GM21526 (cell line): ENCODE results near the gene CCDC86.

Source experiments
- ATAC-seq: cut with Tn5 transposase; IDR thresholded peaks from one replicate; pipeline ENCODE4 v1.9.1; 2021; ENCODE audit warnings: moderate library complexity; ENCODE audit not compliant: unreplicated experiment, low FRiP score

Gene CCDC86

DNA sequence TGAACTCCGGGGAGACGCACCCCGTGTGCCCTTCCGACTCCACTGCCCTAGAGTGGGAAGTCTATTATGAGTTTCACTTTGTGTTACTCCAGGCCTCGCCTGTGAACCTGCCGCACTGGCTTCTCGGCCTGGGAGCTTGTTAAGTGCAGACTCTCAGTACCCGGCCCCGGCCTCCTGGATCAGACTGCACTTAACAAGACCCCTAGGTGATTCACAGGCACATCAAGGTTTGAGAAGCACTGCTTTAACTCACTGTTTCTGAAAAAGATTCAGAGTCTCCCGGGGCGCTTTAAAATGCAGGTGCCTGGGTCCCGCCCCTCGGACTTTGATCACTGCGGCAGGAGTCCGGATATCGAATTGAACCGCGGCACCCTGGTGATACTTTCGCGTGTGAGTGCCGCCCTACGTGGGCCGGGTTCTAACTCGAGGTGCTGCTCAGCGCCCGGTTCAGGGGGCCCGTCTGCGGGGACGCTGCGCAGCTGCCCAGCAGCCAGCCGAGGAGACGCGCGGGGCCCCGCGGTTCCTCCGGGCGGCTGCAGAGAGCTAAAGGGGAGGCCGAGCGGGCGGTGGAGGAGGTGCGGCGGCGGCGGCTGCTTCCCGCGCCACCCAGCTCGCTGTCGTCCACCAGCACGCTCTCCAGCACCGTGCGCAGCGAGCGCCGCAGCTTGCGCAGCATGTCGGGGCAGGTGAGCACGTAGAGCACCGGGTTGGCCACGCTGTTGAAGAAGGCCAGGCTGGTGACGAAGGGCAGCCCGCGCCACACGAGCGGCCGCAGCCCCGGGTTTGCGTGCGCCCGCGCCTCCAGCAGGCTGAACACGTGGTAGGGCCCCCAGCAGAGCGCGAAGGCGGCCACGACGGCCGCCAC is 10.4 kb downstream of the CCDC86 start:
- no peak for ATAC-seq

DNA sequence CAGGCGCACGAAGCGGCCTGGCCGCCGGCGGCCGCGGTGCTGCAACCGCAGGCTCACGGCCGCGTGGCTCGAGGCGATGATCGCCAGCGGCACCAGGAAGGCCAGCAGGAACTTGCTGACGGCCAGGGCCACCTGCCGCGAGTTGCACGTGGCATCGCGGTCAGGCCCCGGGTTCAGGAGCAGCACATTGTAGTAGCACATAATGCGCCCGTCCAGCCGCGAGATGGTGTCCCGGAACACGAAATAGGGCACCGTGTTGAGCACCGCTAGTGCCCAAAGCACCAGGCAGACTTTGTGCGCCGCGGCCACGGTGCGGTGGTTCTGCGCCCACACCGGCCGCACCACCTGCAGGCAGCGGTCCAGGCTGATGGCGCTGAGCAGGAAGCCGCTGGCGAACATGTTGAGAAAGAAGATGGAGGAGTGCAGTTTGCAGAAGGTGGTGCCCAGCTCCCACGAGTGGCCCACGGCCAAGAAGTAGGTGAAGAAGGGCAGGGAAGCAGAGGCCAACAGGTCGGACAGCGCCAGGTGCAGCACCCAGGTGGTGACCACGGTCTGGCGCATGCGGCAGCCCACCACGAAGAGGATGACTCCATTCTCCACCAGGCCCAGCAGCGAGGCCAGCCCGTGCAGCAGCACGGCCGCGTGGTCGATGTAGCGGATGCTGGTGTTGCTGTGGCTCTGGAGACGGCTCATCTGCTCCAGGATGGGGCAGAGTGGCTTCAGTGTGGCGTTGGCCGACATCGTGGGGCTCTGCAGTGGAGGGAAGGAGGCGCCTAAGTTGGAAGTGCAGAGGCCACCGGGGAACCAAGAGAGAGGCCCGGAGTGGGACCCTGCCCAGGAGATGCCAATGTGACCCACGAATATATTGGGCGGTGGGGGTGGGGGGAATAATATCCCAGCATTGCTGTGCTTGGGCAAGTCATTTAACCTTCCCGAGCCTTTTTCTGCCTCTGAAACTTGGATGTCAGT is 11.4 kb downstream of the CCDC86 start:
- no peak for ATAC-seq

DNA sequence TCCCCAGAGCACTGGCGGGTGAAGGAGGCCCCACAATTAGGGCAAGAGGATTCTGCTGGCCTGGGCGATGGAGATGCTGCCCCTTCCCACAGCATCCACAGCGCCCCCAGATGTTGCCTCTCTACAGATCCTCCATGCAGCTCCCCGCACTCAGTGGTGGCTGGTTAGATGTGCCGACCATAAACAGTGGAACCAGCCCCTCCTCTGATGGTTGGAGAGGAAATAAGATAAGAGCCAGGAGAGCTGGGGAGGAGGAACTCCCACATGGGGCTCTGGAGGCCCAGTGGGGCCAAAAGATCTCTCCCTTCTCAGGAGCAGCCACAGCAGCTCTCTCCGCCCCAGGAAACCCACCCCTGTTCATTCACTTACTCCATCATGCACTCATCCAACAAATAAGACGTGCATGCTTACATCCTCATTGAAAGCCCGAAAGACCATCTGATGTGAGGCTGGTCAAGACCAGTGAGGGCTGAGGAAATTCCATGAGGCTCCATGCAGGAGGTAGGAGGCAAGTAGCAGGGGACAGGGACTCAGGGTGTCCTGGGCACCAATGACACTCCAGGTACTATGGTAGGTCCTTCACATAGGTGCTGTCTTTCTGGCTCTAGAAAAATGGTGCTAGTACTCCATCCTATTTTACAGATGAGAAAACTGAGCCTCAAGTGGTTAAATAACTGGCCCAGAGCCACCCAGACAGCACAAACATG is 12.4 kb downstream of the CCDC86 start:
- no peak for ATAC-seq

DNA sequence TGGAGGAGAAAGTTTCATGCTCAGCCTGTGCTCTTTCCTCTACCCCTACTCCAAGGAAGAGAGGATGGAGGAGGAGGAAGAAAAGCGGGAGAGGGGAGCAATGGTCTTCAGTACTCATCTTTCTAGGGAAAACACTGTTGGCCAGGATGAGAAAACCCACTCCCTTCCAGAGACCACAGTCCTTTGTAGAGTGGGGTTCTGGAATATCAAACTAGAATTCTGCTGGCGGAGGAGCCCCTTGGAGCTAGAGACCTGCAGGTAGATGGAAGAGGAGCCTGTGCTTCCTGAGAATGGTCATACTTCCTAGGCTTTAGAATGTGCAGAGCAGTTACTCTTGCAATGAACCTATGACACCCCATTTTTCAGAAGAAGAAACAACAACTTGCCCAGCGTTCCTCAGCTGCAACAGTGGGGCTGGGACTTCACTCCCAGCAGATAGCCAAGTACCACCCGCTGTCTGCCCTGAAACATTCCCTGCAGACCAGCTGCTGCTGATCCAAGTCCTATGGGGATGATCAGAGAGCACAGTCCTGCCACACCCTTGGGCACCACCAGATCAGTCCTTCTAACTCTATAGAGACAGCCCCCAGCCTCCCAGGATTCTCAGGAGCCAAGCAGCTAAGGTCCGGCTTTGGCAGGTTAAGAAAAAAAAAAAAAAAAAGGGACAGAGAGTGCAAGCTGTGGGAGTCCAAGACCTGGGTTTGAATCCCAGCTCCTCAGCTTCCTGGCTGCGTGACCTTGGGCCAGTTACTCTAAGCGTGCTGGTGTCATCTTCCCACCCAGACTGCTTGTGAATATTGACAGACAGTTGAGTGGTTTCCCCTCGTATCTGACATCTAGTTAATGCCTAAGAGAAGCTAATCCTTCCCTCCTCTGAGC is 13.2 kb downstream of the CCDC86 start:
- no peak for ATAC-seq

DNA sequence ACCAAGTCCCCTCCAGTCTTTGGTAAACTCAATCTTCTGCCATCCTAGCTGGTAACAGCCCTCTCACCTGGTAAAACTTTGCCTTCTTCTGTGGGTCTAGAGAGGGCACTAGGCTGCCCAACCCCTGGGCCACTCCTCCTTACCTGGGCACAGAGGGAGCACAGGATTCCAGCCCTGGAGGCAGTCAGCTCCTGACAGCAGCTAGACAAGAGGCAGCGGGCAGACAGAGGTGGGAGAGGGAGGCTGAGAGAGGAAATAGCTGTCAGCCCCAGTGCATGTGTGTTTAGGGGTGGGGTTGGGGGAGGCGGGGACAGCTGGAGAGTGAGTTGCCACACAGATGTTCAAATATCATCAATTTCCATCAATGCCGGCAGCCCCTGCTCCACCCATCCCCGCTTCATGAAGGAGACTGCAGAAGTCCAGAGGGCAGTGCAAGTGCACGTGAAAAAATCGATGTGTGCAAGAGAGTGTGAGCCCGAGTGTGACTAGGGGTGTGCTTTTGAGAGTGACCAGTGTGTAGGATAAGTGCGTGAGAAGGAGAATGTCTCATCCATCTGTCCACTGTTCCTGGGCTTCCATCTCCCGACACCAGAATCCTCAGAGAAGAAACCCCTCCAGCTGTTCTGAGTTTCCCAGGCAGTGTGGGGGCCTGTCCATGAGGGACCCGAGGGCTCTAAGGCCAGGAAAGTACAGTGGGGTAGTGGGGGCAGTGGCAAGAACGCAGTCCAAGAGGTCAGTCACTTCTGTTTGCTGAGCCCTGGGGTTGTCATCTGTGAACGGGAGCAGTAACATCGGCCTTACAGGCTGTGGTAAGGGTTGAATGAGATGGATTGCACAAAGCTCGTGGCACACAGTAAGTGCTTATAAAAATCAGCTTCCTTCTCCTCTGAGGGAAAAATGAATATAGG is 14.1 kb downstream of the CCDC86 start, which contains the start of gene PTGDR2:
TSS of gene PTGDR2 (minus strand) at position 225 of the 908 bp plus-strand sequence. CDS start 2,228 bp downstream, outside the sequence.
- ATAC-seq, result no peak

DNA sequence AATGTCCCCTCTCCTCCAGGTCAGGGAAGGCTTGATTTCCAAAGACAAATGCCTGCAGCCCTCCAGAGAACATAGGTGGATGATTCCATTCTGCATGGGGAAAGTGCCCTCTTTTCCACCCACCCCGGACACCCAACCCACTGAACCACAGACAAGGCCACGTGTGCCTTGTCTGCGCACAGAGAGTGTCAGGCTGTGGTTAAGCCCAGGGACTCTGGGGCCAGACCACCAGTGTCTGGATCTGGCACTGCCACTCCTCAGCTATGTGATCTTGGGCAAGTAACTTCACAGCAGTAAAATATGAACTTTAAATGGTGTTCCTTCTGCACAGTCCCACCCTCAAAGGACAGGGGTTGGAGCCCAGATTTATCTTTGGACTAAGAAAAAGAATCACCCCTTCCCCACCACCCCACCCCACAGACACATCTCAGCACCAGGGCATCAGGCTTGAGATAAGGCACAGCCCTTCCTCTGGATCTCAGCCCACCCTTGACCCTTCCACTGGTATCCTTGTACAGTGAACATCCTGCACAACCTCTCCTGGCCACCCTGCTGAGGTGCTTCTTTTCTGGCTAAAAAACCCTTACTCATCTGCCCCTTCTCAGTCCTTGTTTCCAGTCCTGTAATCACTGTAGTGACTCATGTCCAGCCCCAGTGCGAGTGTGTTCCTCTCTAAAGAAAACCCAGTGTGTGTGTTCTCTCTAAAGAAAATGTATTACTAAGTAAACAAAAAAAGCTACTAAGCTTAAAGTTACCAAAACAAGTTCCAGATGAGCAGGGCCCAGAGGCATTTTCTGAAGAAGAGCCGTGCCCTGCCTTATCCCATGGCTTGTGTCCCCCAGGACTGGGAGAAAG is 15.7 kb downstream of the CCDC86 start:
- no peak for ATAC-seq

DNA sequence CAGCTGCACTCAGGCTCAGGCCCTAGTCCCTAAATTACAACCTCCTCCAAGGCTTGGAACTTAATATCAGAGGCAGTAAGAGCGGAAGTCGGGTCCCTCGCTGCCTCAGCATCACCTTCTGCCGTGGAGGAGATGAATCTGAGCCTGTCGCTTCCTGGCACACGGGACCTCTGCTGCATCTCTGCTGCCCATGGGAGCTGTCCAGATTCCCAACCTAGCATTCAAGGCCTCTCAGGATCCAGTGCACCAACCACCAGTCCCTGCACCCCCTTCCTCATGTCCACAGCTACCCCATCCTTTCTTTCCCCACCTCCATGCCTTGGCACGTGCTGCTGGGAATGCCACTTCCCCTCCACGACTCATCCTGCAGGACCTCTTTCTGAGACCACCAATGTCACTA is 16.3 kb downstream of the CCDC86 start:
- no peak for ATAC-seq

DNA sequence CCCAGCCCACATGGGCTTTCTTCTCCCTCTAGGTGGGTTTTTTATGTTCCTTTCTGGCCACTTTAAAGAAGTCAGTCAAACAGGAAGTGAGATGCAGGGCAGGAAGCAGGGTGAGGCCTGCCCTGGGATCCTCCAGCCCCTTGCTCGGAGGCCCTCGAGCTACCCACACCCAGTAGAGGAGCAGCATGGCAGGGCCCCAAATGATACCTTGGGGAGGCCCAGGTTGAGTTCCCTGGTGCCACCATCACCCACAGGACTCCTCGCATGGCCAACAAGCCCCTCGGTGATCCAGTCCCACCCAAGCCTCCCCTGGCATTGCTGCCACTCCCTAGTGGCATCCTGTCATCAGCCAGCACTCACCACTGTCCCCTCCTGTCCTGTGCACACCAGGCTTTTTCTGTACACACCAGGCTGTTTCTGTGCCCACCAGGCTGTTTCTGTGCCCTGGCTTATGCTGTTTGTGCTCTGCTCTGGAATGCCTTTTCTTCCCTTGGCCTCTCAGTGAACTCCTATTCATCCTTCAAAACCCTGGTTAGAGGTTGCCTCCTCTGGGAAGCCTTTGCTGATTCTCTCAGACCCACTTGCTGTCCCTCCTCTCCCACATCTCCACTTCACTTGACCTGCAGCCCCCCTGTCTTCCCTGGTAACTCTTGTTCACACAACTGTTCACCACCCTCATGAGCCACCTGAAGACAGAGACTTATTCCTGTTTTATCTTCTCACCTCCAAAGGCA is 17.0 kb downstream of the CCDC86 start:
- ATAC-seq, result no peak

DNA sequence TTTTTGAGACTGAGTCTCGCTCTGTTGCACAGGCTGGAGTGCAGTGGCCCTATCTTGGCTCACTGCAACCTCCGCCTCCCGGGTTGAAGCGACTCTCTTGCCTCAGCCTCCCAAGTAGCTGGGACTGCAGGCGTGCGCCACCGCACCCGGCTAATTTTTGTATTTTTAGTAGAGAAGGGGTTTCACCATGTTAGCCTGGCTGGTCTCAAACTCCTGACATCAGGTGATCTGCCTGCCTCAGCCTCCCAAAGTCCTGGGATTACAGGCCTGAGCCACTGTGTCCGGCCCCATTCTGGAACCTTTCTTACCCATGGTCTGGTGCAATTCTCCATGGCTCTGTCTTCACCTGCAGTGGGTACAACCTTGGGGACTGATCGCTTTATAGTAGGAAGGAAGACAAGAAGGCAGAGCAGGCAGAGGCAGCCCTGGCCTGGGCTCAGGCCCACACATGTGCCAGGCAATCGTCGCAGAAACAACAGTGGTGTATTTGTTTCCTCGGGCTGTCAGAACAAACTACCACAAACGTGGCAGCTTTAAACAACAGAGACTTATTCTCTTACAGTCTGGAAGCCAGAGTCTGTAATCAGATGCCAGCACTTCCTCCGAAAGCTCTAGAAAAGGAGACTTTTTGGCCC is 17.8 kb downstream of the CCDC86 start:
- no peak for ATAC-seq

DNA sequence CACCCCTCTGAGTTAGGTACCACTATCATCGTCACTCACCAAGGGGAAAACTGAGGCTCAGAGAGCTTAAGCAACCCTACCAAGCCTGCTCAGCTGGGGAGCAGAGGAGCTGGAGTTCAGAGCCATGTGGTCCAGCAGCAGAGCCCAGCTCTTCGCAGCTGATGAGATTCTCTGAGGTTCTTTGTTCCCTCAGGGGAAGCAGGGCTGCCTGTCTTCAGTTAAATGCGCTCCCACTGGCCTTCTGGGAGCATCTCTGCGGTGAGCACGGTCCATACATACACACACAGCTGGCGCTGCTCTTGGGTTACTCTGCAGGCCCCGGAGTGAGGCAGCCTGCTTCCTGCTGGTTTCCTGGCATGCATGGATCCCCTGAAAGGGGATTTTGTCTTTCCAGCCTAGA is 19.0 kb downstream of the CCDC86 start:
- ATAC-seq, result no peak

DNA sequence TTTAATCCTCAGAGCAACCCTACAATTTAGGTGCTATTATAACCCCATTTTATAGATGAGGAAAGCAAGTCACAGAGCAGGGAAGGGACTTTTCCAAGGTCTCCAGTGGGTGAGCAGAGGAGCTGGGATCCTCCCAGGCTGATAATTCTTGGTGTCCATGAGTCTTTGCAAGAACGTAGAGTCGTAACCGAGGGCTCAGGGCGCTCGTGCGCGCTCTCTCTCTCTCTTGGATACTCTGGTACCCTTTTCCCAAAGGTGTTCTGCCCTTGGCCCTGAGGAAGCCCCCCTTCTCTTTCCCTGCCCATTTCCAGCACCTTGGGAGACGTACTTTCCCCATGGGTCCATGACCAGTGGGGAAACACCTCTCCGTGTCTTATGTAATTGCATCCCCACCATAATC is 20.3 kb downstream of the CCDC86 start:
- no peak for ATAC-seq

DNA sequence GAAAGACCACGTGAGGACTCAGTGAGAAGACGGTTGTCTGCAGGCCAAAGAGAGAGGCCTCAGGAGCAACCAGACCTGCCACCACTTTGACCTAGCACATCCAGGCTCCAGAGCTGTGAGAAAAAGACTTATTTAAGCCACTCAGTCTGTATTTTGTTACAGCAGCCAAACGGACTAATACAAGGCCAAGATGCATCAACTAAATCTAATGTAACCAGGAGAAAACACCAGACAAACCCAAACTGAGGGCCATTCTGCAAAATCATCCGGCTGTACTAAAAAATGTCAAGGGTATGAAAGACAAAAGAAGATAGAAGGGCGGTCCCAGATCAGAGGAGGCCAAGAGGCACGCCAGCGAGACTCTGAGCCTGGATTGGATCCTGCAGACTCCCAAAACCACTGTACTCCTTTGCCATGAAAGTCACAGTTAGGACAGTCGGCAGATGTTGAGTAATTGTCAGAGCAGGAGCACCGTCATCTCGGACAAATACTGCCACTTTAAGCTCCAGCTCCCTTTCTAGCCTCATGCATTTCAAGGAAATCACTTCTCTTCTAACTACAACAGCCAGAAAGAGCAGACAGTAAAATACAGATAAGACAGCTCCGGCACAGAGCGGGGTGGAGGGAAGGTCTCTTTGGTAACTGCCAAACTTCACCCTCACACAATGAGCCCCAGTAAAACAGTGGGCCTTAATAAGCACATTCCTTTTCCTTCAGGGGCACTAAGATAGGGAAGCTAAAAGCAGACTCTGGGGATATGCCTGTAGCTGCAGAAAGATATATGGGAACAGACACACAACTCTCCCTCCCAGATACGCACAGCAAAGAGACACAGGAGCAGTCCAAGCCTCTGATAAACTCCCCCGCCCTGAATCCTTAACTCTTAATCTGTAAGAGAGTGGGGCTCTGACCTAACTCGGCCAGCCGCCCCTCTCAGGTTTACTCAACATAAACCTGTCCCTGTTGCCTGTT is 21.9 kb downstream of the CCDC86 start:
- ATAC-seq, result no peak

DNA sequence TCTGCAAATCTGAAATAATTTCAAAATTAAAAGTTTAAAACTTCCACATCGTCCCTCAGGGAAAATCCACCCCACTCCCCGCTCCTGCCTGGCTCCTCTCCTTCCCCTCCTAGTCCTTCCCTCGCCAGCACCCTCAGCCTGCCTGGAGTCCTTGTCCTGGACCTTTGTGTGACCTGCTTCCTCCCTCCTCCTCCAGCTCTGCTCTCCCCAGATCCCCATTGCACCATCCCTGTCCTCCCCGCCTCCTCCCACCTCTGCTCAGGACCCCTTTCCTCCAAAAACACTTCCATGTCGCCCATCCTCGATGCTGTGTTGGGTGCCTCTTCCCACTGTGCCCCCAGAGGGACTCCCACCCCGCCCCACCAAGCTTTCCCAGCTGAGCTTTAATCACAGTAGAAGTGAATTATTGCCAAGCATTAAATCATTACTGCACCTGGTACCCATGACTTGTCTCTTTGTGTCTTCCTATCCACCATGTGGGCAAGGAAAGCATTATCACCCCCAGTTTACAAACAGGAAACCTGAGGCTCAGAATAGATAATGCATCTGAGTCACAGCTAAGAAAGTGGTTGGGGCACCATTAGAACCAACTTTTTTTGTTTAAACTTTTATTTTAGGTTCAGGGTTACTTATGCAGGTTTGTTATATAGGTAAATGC is 23.1 kb downstream of the CCDC86 start:
- ATAC-seq, result no peak

DNA sequence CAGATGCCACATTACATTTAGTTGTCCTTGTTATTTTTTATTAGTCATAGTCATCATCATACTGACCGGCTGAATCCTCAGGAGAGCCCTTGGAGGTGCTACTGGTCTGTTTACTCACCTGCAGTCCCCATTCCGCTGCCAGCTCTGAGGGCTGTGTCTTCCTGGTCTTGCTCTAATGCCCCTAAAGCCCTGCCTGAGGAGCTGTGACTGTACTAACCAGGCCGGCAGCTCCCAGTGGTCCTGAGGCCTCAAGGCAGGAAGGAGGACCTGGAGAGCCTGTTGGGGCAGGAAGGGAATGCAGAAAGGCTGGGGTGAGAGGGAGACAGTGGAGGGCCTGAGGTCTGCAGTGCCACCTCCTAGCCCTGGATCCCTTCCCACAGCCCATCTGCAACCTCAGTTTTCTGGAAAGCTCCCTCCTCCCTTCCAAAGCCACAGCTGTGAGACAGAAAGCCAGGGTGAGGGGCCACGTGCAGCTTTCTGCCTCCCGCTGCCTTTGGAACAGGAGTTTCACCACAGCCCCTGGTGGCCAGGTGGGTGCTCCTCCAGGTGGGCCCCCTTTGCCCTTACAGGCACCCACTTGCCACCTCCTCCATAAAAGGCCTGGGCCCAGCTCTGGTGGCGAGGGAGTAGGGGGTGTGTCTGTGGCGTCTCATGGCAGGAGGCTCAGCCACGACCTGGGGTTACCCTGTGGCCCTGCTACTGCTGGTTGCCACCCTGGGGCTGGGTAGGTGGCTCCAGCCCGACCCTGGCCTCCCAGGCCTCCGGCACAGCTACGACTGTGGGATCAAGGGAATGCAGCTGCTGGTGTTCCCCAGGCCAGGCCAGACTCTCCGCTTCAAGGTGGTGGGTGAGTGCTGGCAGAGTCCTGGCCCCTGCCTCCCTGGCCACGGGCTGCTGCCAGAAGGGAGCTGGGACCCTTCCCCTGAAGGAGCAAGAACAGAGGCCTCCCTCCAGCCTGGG is 25.3 kb downstream of the CCDC86 start, which contains the start of gene ZP1:
TSS of gene ZP1 (plus strand) at position 632 of the 960 bp plus-strand sequence. CDS start at position 652, 20 bp downstream.
- ATAC-seq, result no peak
